Suprapubic skin (tissue), 4 donors: ENCODE measurements around the gene SLC30A9. TPM values are rescaled to one million over a fixed set of nuclear protein-coding genes. Genes with fewer than 3 reads are reported as not detected.

Source experiments
- DNase-seq, 2 donors: peaks; one replicate each; pipeline ENCODE4 v3.0.0-alpha.2; 2019; ENCODE audit warnings: low spot score in 2 of 2
- H3K27ac ChIP-seq: fragments of 200-600 bp; sonication (generic); one replicate; pipeline ENCODE4 v1.5.1; 2019
- H3K27me3 ChIP-seq: fragments of 200-600 bp; sonication (generic); one replicate; pipeline ENCODE4 v1.5.1; 2019
- H3K36me3 ChIP-seq: fragments of 200-600 bp; sonication (generic); one replicate; pipeline ENCODE4 v1.5.1; 2019
- H3K4me1 ChIP-seq: fragments of 200-600 bp; sonication (generic); one replicate; pipeline ENCODE4 v1.5.1; 2019
- H3K4me3 ChIP-seq: fragments of 200-600 bp; sonication (generic); one replicate; pipeline ENCODE4 v1.5.1; 2019; ENCODE audit warnings: mild to moderate bottlenecking
- H3K9me3 ChIP-seq: fragments of 200-600 bp; sonication (generic); one replicate; pipeline ENCODE4 v1.5.1; 2019
- CTCF ChIP-seq, 2 donors: fragments of 200-600 bp in 1 of 2; fragments of 450-650 bp in 1 of 2; sonication (generic) in 1 of 2; IDR thresholded peaks; one replicate each; pipeline ENCODE4 v1.5.1; 2016 to 2019; ENCODE audit warnings: antibody characterized with exemption in 2 of 2, mild to moderate bottlenecking in 1 of 2, moderate library complexity in 1 of 2
- EP300 ChIP-seq: sonication (generic); formaldehyde crosslinking; IDR thresholded peaks from one replicate; pipeline ENCODE4 v1.6.1; 2017; ENCODE audit warnings: antibody characterized with exemption
- POLR2A ChIP-seq, 2 donors: fragments of 450-650 bp; IDR thresholded peaks; one replicate each; pipeline ENCODE4 v1.6.1; 2017; ENCODE audit warnings: antibody characterized with exemption in 2 of 2, mild to moderate bottlenecking in 2 of 2, moderate library complexity in 2 of 2
- POLR2AphosphoS5 ChIP-seq, 3 donors: sonication (generic); formaldehyde crosslinking; IDR thresholded peaks; one replicate each; pipeline ENCODE4 v1.6.1; 2017; ENCODE audit warnings: antibody characterized with exemption in 3 of 3
- WGBS: methylation state at CpG from one replicate; pipeline ENCODE4 v1.1.5; 2018; 5-methylcytosine and 5-hydroxymethylcytosine counted together
- total RNA-seq, 4 donors: library from RNA; depleted of rRNA; stranded (reverse); fragments of >200 nt; gene quantifications; one replicate each; pipeline ENCODE4 v1.1.0, GENCODE V29; 2016

Gene SLC30A9
- total RNA-seq, 4 donors from 2014 or later, result 24.6 to 56.0 (median 38.8) TPM

- DNase-seq, result no peak
- no peaks in the 10 kb centered on the region for H3K27me3 ChIP-seq
- no peak overlapping the region for H3K4me3 ChIP-seq
- H3K4me1 ChIP-seq, result no peaks in the 10 kb centered on the region
- WGBS, result 89% methylated on average over 8 of the region's 8 CpGs
- no peaks in the 10 kb centered on the region for H3K36me3 ChIP-seq
- TF ChIP-seq CTCF (IDR thresholded peaks at IDR 0.05) (no peak), POLR2AphosphoS5 (IDR thresholded peaks at IDR 0.05) (no peak)
- H3K27ac ChIP-seq, result no peak overlapping the region
- no peaks in the 10 kb centered on the region for H3K9me3 ChIP-seq
Observed at GRCh38 chr4:42101446-42101975, 111.2 kb downstream of the SLC30A9 start.

- WGBS, result 52% methylated on average over 2 of the region's 2 CpGs
Observed at GRCh38 chr4:42104521-42104920, 114.2 kb downstream of the SLC30A9 start.

GRCh38 chr4:42112846-42113245 lies 122.5 kb downstream of the SLC30A9 start:
- no peak for TF ChIP-seq CTCF (IDR thresholded peaks at IDR 0.05)
- TF ChIP-seq POLR2AphosphoS5 (IDR thresholded peaks at IDR 0.05), result no peak
- TF ChIP-seq POLR2A (IDR thresholded peaks at IDR 0.05), result no peak
- TF ChIP-seq EP300, result no peak
- DNase-seq, result no peak
- no peak overlapping the region for H3K4me3 ChIP-seq
- peaks cover 15% of the 10 kb centered on the region for H3K27me3 ChIP-seq
- no peaks in the 10 kb centered on the region for H3K4me1 ChIP-seq
- 72% methylated on average over 3 of the region's 3 CpGs for WGBS
- H3K36me3 ChIP-seq, result no peaks in the 10 kb centered on the region
- H3K27ac ChIP-seq, result no peak overlapping the region
- no peaks in the 10 kb centered on the region for H3K9me3 ChIP-seq

More at GRCh38 chr4:42104521-42104920, 114.2 kb downstream of the SLC30A9 start:
- no peak for DNase-seq
- Histone ChIP-seq H3K9me3 (no peaks in the 10 kb centered on the region), H3K27me3 (no peaks in the 10 kb centered on the region), H3K4me3 (no peak overlapping the region), H3K36me3 (no peaks in the 10 kb centered on the region), H3K27ac (no peak overlapping the region), H3K4me1 (no peaks in the 10 kb centered on the region)
- TF ChIP-seq POLR2AphosphoS5 (IDR thresholded peaks at IDR 0.05) (no peak), POLR2A (IDR thresholded peaks at IDR 0.05) (no peak), CTCF (IDR thresholded peaks at IDR 0.05) (no peak), EP300 (no peak)

- Histone ChIP-seq H3K4me3 (no peak overlapping the region), H3K27me3 (peaks cover 6% of the 10 kb centered on the region), H3K4me1 (no peaks in the 10 kb centered on the region), H3K27ac (no peak overlapping the region), H3K9me3 (no peaks in the 10 kb centered on the region), H3K36me3 (no peaks in the 10 kb centered on the region)
- DNase-seq, result no peak
- 51% methylated on average over 12 of the region's 12 CpGs for WGBS
- TF ChIP-seq CTCF (IDR thresholded peaks at IDR 0.05), result no peak
- no peak for TF ChIP-seq POLR2AphosphoS5 (IDR thresholded peaks at IDR 0.05)
- no peak for TF ChIP-seq EP300
- TF ChIP-seq POLR2A (IDR thresholded peaks at IDR 0.05), result no peak
Observed at GRCh38 chr4:42119886-42120285, 129.6 kb downstream of the SLC30A9 start.

- Histone ChIP-seq H3K4me1 (no peaks in the 10 kb centered on the region), H3K27me3 (no peaks in the 10 kb centered on the region), H3K36me3 (no peaks in the 10 kb centered on the region), H3K4me3 (no peak overlapping the region), H3K9me3 (no peaks in the 10 kb centered on the region), H3K27ac (no peak overlapping the region)
- 72% methylated on average over 4 of the region's 4 CpGs for WGBS
- DNase-seq, result no peak
- TF ChIP-seq POLR2A (IDR thresholded peaks at IDR 0.05) (no peak), POLR2AphosphoS5 (IDR thresholded peaks at IDR 0.05) (no peak), CTCF (IDR thresholded peaks at IDR 0.05) (no peak), EP300 (no peak)
Observed at GRCh38 chr4:42122237-42122636, 131.9 kb downstream of the SLC30A9 start.
